IMR-90 (cell line): ENCODE measurements around the gene WNK1. TPM values are rescaled to one million over a fixed set of nuclear protein-coding genes. Genes with fewer than 3 reads are reported as not detected.

Source experiments
- ATAC-seq: fragments of 200-7000 bp; cut with Tn5 transposase; 2 replicates; pipeline ENCODE4 v1.9.1; 2020; ENCODE audit warnings: low read depth, mild to moderate bottlenecking, moderate library complexity
- BruUV-seq: library from RNA; stranded (reverse); fragments of 400-500 nt; replicated peaks from 2 replicates; lab custom pipeline; 2021; lab: Mats Ljungman, UMichigan
- CTCF ChIA-PET: fragments of 300-600 bp; formaldehyde crosslinking; extraction: SDS; loops from one replicate; lab custom pipeline; 2021; ENCODE audit warnings: antibody characterized with exemption; lab: Yijun Ruan, JAX
- POLR2A ChIA-PET: fragments of 300-600 bp; sonication (Branson Sonifier 250); formaldehyde crosslinking; loops from one replicate; lab custom pipeline; 2022; ENCODE audit warnings: antibody characterized with exemption; ENCODE audit not compliant: unreplicated experiment; lab: Charles Lee
- DNase-seq: peaks from one replicate; pipeline ENCODE4 v3.0.0; 2013
- H2AFZ ChIP-seq: replicated peaks from 2 replicates; pipeline ENCODE3; 2013; ENCODE audit warnings: low read length, mild to moderate bottlenecking; ENCODE audit not compliant: poor library complexity
- H2AK5ac ChIP-seq: 2 replicates; pipeline ENCODE4 v1.6.1; 2013; ENCODE audit warnings: low read depth, low read length, inconsistent platforms
- H2AK9ac ChIP-seq: replicated peaks from 2 replicates; pipeline ENCODE3; 2013; ENCODE audit warnings: mild to moderate bottlenecking, low read depth, low read length, moderate library complexity; ENCODE audit not compliant: poor library complexity
- H2BK120ac ChIP-seq: 2 replicates; pipeline ENCODE4 v1.6.1; 2013; ENCODE audit warnings: low read depth, low read length, inconsistent platforms
- H2BK15ac ChIP-seq: 3 replicates; pipeline ENCODE4 v1.6.1; 2013; ENCODE audit warnings: low read depth, low read length, inconsistent platforms
- H2BK20ac ChIP-seq: 2 replicates; pipeline ENCODE4 v1.6.1; 2013; ENCODE audit warnings: low read depth, mild to moderate bottlenecking, inconsistent platforms, low read length, moderate library complexity
- H2BK5ac ChIP-seq: 2 replicates; pipeline ENCODE4 v1.6.1; 2013; ENCODE audit warnings: mild to moderate bottlenecking, low read depth, low read length, inconsistent platforms; ENCODE audit not compliant: poor library complexity, severe bottlenecking
- H3K14ac ChIP-seq: replicated peaks from 2 replicates; pipeline ENCODE4 v1.6.1; 2013; ENCODE audit warnings: low read depth, low read length, inconsistent platforms
- H3K18ac ChIP-seq: 2 replicates; pipeline ENCODE4 v1.6.1; 2013; ENCODE audit warnings: low read depth, low read length, control low read depth
- H3K23ac ChIP-seq: 2 replicates; pipeline ENCODE4 v1.6.1; 2013; ENCODE audit warnings: low read depth, low read length, inconsistent platforms
- H3K27ac ChIP-seq: 2 replicates; pipeline ENCODE4 v1.5.1; 2013; ENCODE audit warnings: mild to moderate bottlenecking, control low read depth, low read length; ENCODE audit not compliant: insufficient read depth
- H3K27me3 ChIP-seq: 2 replicates; pipeline ENCODE4 v1.6.1; 2013; ENCODE audit warnings: low read length; ENCODE audit not compliant: control insufficient read depth, insufficient read depth
- H3K36me3 ChIP-seq: 2 replicates; pipeline ENCODE4 v1.6.1; 2013; ENCODE audit warnings: low read length, mixed read lengths; ENCODE audit not compliant: control insufficient read depth, insufficient read depth
- H3K4ac ChIP-seq: 2 replicates; pipeline ENCODE4 v1.6.1; 2013; ENCODE audit warnings: low read depth, low read length, inconsistent platforms
- H3K4me1 ChIP-seq: 2 replicates; pipeline ENCODE4 v1.6.1; 2013; ENCODE audit warnings: low read length, mixed read lengths; ENCODE audit not compliant: control insufficient read depth, insufficient read depth
- H3K4me2 ChIP-seq: 2 replicates; pipeline ENCODE4 v1.6.1; 2013; ENCODE audit warnings: low read depth, mild to moderate bottlenecking, control low read depth, low read length, moderate library complexity
- H3K4me3 ChIP-seq: 2 replicates; pipeline ENCODE4 v1.5.1; 2013; ENCODE audit warnings: low read depth, mild to moderate bottlenecking, control low read depth, low read length, moderate library complexity; ENCODE audit not compliant: insufficient read depth
- H3K56ac ChIP-seq: 2 replicates; pipeline ENCODE4 v1.6.1; 2013; ENCODE audit warnings: low read length, inconsistent platforms; ENCODE audit not compliant: insufficient read depth; ENCODE audit errors: extremely low read depth
- H3K79me1 ChIP-seq, 2 experiments: 2 replicates each; pipeline ENCODE4 v1.6.1; 2013; ENCODE audit warnings: low read length in 2 of 2, inconsistent platforms in 1 of 2, low read depth in 1 of 2
- H3K9ac ChIP-seq: 2 replicates; pipeline ENCODE4 v1.6.1; 2013; ENCODE audit warnings: low read depth, low read length, control low read depth
- H3K9me1 ChIP-seq: 2 replicates; pipeline ENCODE4 v1.6.1; 2013; ENCODE audit warnings: low read length, inconsistent platforms; ENCODE audit not compliant: insufficient read depth
- H3K9me3 ChIP-seq: 2 replicates; pipeline ENCODE4 v1.6.1; 2013; ENCODE audit warnings: low read length; ENCODE audit not compliant: control insufficient read depth, insufficient read depth
- H4K20me1 ChIP-seq: 2 replicates; pipeline ENCODE4 v1.6.1; 2013; ENCODE audit warnings: low read length, inconsistent platforms; ENCODE audit not compliant: insufficient read depth
- H4K5ac ChIP-seq: 2 replicates; pipeline ENCODE4 v1.6.1; 2013; ENCODE audit warnings: mild to moderate bottlenecking, low read depth, low read length, control low read depth
- H4K8ac ChIP-seq, 2 experiments: 2 replicates each; pipeline ENCODE4 v1.6.1; 2013; ENCODE audit warnings: low read depth in 2 of 2, low read length in 2 of 2, control low read depth in 1 of 2, inconsistent platforms in 1 of 2
- H4K91ac ChIP-seq: 2 replicates; pipeline ENCODE4 v1.6.1; 2013; ENCODE audit warnings: low read depth, low read length, inconsistent platforms; ENCODE audit not compliant: insufficient read depth
- CHD1 ChIP-seq: IDR thresholded peaks from 2 replicates; pipeline ENCODE4 v1.6.1; 2012; ENCODE audit warnings: low read depth, low read length, improper control_type of control experiment
- FOS ChIP-seq: fragments of 150-350 bp; IDR thresholded peaks from 2 replicates; pipeline ENCODE4 v1.6.1; 2016; ENCODE audit warnings: low read depth, low read length
- MXI1 ChIP-seq: IDR thresholded peaks from 2 replicates; pipeline ENCODE4 v1.6.1; 2012; ENCODE audit warnings: low read depth, mild to moderate bottlenecking, low read length, moderate library complexity, borderline replicate concordance
- NFE2L2 ChIP-seq: fragments of 150-350 bp; IDR thresholded peaks from 2 replicates; pipeline ENCODE4 v1.6.1; 2016; ENCODE audit warnings: low read depth, mild to moderate bottlenecking, low read length
- RAD21 ChIP-seq: IDR thresholded peaks from 2 replicates; pipeline ENCODE4 v1.6.1; 2012; ENCODE audit warnings: low read length, improper control_type of control experiment
- USF2 ChIP-seq: fragments of 150-350 bp; IDR thresholded peaks from 2 replicates; pipeline ENCODE4 v1.6.1; 2017; ENCODE audit warnings: mild to moderate bottlenecking, antibody characterized with exemption, low read length, low read depth
- WGBS, 2 experiments: methylation state at CpG; one replicate each; pipeline versions ENCODE4 v1.1.5 to v1.1.7; 2013; ENCODE audit warnings: missing lambda C conversion rate in 2 of 2; ENCODE audit not compliant: insufficient read length in 1 of 2; ENCODE audit errors: extremely low coverage in 2 of 2; 5-methylcytosine and 5-hydroxymethylcytosine counted together
- dilution Hi-C: fragments of 300-500 bp; cut with HindIII; formaldehyde crosslinking; loops from one replicate; pipeline ENCODE4 v1.14.3; 2018; ENCODE audit warnings: low sequenced_read_pairs; ENCODE audit not compliant: unreplicated experiment
- in situ Hi-C: fragments of 300-500 bp; cut with MboI; formaldehyde crosslinking; loops from 3 replicates; pipeline ENCODE4 v1.14.3; 2019; ENCODE audit warnings: low sequenced_read_pairs, inconsistent platforms, mixed read lengths
- intact Hi-C: fragments of 100-400 bp; cut with micrococcal nuclease; formaldehyde crosslinking; loops from 2 replicates; pipeline ENCODE4 v1.10.0; 2022
- polyA plus RNA-seq, 3 experiments: library from polyadenylated mRNA; depleted of rRNA; stranded (reverse); fragments of >200 nt; gene quantifications; 2 replicates each; pipeline ENCODE4 v1.2.3, GENCODE V29; 2012; ENCODE audit warnings: low replicate concordance in 1 of 3
- total RNA-seq: library from RNA; depleted of rRNA; stranded (reverse); fragments of >200 nt; gene quantifications from 2 replicates; pipeline ENCODE4 v1.2.3, GENCODE V29; 2012
- TF ChIP-seq, protein P1 (sequence below): fragments of 150-350 bp; IDR thresholded peaks from 2 replicates; pipeline ENCODE4 v1.6.1; 2016; ENCODE audit warnings: low read depth, mild to moderate bottlenecking, low read length, moderate library complexity, borderline replicate concordance

The WNK1 gene
- total and polyA plus RNA-seq, 2 of the 4 experiments (the other 2 are of a cell fraction), result 36.9 to 42.8 TPM

DNA sequence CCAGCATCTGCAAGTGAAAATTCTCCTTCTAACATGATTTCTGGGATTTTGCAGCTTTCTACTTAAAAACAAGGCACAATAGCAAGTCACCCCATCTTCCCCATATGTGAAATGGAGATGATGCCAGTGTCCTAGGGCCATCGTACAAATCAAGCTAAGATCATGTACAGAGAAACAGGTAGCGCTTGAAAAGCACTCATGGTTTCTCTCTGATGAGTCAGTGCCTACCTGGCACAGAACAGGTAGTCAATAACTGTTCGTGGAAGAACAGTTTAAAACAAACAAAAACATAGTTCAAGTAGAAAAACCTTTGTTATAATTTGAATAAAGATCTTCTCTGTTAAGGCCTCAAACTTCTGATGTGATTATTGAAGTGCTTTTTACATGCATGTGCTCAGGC, 150.2 kb downstream of the WNK1 start:
- Histone ChIP-seq H3K4me1 (no peaks in the 10 kb centered on the region), H4K20me1 (no peaks in the 10 kb centered on the region), H2BK20ac (no peak overlapping the region), H2BK5ac (no peak overlapping the region), H2BK120ac (no peak overlapping the region), H3K79me1 (peaks cover 13 to 49% of the 10 kb centered on the region in 2 experiments), H3K36me3 (peaks cover 53% of the 10 kb centered on the region), H3K9me3 (no peaks in the 10 kb centered on the region), H4K91ac (no peak overlapping the region), H3K14ac (no peak overlapping the region), H4K5ac (no peak overlapping the region), H3K18ac (no peak overlapping the region), H3K9ac (no peak overlapping the region), H3K4ac (no peak overlapping the region), H2AK5ac (no peak overlapping the region), H2BK15ac (no peak overlapping the region), H3K56ac (no peak overlapping the region), H3K27me3 (no peaks in the 10 kb centered on the region), H2AFZ (no peak overlapping the region), H3K4me2 (no peak overlapping the region), H3K4me3 (no peak overlapping the region), H3K23ac (no peak overlapping the region), H3K27ac (no peak overlapping the region), H2AK9ac (no peak overlapping the region), H3K9me1 (peaks cover 8% of the 10 kb centered on the region), H4K8ac (no peak overlapping the region)
- BruUV-seq, result no TSS peak
- no CpG with 5 or more reads among the region's 3 CpGs for WGBS, 2 experiments
- intact Hi-C loops (no loop called here), dilution Hi-C loops (no loop called here), in situ Hi-C loops (loop anchor here (25.0 kb wide), 1 partner anchor 685 kb away; the partner anchor contains the start of gene FBXL14)
- ATAC-seq (no peak), DNase-seq (no peak)
- ChIA-PET POLR2A (no interaction called here), CTCF (interaction anchor here (0.6 kb wide), 1 partner anchor 896 kb away, joined by 5 read pairs; no protein-coding TSS in a partner anchor)
- no peak for TF ChIP-seq FOS
- no peak for TF ChIP-seq CHD1
- no peak for TF ChIP-seq RAD21
- TF ChIP-seq, protein P1, sequence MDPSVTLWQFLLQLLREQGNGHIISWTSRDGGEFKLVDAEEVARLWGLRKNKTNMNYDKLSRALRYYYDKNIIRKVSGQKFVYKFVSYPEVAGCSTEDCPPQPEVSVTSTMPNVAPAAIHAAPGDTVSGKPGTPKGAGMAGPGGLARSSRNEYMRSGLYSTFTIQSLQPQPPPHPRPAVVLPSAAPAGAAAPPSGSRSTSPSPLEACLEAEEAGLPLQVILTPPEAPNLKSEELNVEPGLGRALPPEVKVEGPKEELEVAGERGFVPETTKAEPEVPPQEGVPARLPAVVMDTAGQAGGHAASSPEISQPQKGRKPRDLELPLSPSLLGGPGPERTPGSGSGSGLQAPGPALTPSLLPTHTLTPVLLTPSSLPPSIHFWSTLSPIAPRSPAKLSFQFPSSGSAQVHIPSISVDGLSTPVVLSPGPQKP, result no peak
- no peak for TF ChIP-seq MXI1
- TF ChIP-seq NFE2L2, result no peak
- no peak for TF ChIP-seq USF2
